Neutrophil (primary cell): ENCODE measurements around the gene PALM.

Experiments
- H3K27ac ChIP-seq: fragments of 200-600 bp; sonication (generic); 2 replicates; pipeline ENCODE4 v1.5.1; 2016; ENCODE audit warnings: mild to moderate bottlenecking, moderate library complexity
- H3K27me3 ChIP-seq: fragments of 200-600 bp; sonication (generic); 2 replicates; pipeline ENCODE4 v1.6.0; 2016; ENCODE audit warnings: mild to moderate bottlenecking
- H3K36me3 ChIP-seq: fragments of 200-600 bp; sonication (generic); 2 replicates; pipeline ENCODE4 v1.5.1; 2017
- H3K4me1 ChIP-seq, 2 experiments: fragments of 200-600 bp in 1 of 2; sonication (generic) in 1 of 2; 1 replicate in 1 of 2; 2 replicates in 1 of 2; pipeline versions ENCODE4 v1.5.1 to v1.6.1; 2013 to 2016; ENCODE audit warnings: low read depth in 1 of 2, low read length in 1 of 2, mild to moderate bottlenecking in 1 of 2, moderate library complexity in 1 of 2; ENCODE audit not compliant: control insufficient read depth in 1 of 2, insufficient read depth in 1 of 2
- H3K4me3 ChIP-seq, 2 experiments: fragments of 200-600 bp in 1 of 2; sonication (generic) in 1 of 2; 1 replicate in 1 of 2; 2 replicates in 1 of 2; pipeline ENCODE4 v1.5.1; 2013 to 2016; ENCODE audit warnings: low read depth in 1 of 2, low read length in 1 of 2, mild to moderate bottlenecking in 1 of 2, moderate library complexity in 1 of 2
- H3K9me3 ChIP-seq: fragments of 200-600 bp; sonication (generic); 2 replicates; pipeline ENCODE4 v1.5.1; 2016
- TF ChIP-seq, protein P1 (sequence below): fragments of 200-600 bp; sonication (generic); IDR thresholded peaks from 2 replicates; pipeline ENCODE4 v1.5.1; 2016; ENCODE audit warnings: antibody characterized with exemption

The PALM gene, protein sequence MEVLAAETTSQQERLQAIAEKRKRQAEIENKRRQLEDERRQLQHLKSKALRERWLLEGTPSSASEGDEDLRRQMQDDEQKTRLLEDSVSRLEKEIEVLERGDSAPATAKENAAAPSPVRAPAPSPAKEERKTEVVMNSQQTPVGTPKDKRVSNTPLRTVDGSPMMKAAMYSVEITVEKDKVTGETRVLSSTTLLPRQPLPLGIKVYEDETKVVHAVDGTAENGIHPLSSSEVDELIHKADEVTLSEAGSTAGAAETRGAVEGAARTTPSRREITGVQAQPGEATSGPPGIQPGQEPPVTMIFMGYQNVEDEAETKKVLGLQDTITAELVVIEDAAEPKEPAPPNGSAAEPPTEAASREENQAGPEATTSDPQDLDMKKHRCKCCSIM

DNA sequence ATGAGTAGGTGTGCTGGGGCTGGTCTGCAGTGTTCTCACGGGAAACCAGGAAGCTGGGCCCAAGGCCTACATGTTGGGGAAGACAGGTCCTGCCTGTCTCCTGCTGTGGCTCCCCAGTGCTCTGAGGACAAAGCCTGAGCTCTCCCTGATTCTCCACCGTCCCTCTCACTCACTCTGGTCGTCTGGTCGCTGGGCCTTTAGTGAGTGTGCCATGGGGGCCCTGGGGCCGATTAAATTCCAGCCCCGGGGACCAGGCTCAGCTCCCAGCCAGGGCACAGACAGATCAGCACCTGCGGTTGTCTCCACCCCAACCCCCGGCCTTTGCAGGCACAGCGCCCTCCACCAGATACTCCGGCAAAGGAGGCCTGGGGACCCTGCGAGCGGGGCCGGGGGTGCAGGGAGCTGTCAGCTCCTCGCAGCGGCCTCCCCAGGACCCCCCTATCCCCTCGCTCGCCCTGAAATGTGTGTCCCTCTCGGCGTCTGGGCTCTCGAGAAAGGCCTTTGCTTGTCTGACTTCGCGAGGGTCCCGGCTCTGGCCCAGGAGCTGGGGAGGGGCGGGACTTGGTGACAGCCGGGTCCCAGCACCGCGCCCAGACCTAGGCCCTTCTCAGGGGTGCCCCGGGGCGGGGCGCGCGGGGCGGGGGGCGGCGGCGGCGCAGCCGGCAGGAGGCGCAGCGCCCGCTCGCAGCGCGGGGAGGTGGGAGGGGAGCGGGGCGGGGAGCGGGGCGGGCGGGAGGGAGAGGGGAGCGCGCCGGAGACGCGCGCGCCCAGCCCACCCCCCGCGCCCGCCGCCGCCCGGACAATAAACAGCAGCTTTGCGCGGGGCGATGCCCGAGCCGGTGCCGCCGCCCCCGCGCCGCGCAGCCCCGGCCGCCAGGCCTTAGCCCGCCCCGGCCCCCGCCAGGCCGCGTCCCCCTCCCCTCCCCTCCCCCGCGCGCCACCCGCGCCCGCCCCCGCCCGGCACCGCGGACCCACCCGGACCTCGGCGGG is at the start of gene PALM:
Gene PALM (plus strand): TSS at position 782 of the 990 bp plus-strand sequence. CDS start 212 bp downstream, outside the sequence.
- Histone ChIP-seq H3K4me1 (peaks cover 3 to 16% of the 10 kb centered on the region in 2 experiments), H3K27me3 (peaks cover 51% of the 10 kb centered on the region), H3K4me3 (no peak within 1 kb of the TSS), H3K9me3 (no peaks in the 10 kb centered on the region), H3K36me3 (no peaks in the 10 kb centered on the region), H3K27ac (no peak within 1 kb of the TSS)
- TF ChIP-seq, protein P1, sequence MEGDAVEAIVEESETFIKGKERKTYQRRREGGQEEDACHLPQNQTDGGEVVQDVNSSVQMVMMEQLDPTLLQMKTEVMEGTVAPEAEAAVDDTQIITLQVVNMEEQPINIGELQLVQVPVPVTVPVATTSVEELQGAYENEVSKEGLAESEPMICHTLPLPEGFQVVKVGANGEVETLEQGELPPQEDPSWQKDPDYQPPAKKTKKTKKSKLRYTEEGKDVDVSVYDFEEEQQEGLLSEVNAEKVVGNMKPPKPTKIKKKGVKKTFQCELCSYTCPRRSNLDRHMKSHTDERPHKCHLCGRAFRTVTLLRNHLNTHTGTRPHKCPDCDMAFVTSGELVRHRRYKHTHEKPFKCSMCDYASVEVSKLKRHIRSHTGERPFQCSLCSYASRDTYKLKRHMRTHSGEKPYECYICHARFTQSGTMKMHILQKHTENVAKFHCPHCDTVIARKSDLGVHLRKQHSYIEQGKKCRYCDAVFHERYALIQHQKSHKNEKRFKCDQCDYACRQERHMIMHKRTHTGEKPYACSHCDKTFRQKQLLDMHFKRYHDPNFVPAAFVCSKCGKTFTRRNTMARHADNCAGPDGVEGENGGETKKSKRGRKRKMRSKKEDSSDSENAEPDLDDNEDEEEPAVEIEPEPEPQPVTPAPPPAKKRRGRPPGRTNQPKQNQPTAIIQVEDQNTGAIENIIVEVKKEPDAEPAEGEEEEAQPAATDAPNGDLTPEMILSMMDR, result no peak

DNA sequence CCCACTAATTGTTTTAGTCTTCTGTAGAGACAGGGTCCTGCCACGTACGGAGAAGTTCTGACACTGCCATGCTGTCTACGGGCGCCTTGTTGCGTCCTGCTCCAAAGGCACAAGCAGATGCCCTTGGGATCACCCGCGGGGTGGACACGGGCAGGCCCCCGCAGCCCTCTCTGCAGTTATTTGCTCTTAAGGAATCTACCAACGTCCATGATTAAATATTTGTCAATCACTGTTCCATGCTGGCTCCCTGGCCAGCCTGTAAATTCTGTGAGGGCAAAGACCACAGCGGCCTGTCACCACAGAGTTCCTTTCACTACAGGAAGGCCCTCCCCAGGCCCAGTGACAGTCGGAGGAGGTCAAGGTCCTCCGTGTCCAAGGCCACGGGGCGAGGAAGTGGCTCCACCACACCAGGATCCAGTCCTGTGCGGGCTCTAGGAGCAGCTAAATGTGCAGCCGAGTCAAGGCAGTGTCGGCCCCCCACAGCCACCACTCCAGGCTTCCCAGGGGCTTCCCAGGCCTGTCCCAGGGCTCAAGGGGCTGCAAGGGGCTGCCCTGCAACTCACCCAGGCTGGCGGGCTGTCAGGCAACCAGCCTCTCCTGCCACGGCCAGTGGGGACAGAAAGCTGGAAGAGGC is 47.8 kb upstream of the PALM start:
- Histone ChIP-seq H3K9me3 (no peaks in the 10 kb centered on the region), H3K27ac (peak overlapping the region; percentile 92), H3K4me1 (peaks cover 54 to 57% of the 10 kb centered on the region in 2 experiments), H3K4me3 (peak overlapping the region; percentile 76 to 81), H3K36me3 (peaks cover 16% of the 10 kb centered on the region), H3K27me3 (no peaks in the 10 kb centered on the region)
- TF ChIP-seq, protein P1, result no peak

DNA sequence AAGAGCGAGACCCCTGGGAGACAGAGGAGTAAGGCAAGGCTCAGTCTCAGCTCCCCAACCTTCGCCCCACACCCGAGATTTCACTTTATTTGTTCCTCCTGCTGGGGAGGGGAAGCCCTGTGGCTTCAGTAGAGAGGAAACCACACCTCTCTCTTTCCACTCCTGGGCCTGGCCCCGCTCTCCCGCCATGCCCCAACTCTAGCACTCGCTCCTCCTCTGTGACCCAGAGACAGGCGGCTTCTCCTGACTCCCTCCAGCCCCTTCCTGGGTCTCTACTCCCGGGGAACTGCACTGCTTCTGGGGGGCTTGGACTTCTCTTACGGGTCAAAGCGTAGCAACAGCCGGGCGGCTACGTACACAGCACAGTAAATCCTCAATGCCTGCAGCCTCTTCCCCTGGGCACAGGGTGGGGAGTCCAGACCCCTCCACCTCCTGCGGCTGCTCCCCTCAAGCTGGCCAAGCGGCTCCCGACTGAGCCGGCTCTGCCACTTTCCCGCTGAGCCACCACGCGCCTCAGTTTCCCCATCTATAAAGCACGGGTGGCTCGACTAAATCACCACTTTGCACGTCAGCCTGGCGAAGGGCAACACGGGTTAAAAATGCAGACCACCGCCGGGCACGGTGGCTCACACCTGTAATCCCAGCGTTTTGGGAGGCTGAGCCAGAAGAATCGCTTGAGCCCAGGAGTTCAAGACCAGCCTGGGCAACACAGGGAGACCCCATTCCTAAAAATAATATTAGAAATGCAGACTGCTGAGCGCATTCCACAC is 47.1 kb upstream of the PALM start:
- TF ChIP-seq, protein P1, result no peak
- Histone ChIP-seq H3K36me3 (peaks cover 16% of the 10 kb centered on the region), H3K27ac (peak overlapping the region; percentile 92), H3K27me3 (no peaks in the 10 kb centered on the region), H3K4me1 (peaks cover 57 to 60% of the 10 kb centered on the region in 2 experiments), H3K4me3 (peak overlapping the region; percentile 76 to 81), H3K9me3 (no peaks in the 10 kb centered on the region)

DNA sequence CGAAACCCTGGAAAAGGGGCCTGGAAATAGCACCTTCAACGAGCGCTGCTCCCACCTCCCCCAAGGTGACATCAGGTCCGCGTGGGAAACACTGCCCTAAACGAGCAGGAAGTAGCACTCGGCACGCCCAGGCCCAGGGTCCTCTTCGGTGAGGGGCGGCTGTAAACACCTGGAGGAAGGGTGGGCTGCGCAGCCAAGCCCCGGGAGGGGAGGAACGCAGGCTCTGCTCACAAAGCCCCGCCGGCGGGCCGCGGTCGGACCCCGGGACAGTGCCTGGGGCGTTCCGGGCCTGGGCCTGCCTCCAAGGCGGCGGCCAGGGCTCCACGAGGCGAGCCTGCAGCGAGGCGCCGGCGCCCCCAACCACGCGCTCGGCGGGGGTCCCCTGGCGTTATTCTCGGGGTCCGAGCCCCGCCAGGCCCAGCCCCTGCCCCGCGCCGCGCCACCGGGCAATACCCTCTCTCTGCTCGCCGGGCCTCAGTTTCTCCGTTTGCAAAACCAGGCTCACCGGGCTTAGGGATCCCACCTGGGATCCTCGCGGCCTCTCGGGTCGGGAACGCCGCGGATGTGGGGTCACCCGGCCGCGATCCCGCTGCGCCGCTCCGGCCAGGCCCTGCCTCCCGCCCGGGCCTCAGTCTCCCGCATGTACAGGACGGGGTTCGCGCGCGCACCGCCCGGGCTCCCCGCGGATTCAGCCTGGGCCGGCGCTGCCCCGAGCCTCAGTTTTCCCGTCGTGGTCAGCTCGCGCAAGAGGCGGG is 46.4 kb upstream of the PALM start:
- Histone ChIP-seq H3K27me3 (no peaks in the 10 kb centered on the region), H3K36me3 (peaks cover 13% of the 10 kb centered on the region), H3K4me1 (peaks cover 65 to 68% of the 10 kb centered on the region in 2 experiments), H3K4me3 (peak overlapping the region; percentile 76 to 81), H3K9me3 (no peaks in the 10 kb centered on the region), H3K27ac (peak overlapping the region; percentile 92)
- TF ChIP-seq, protein P1, result no peak
